Measurements from ENCODE around the gene HOXA5.

The HOXA5 gene

GRCh38 chr7:27172823-27173510 lies 29.5 kb upstream of the HOXA5 start (continued):
- TF ChIP-seq ZNF692 (tag by site-specific recombination; IDR thresholded peaks at IDR 0.05) (0 out of 2 replicates have a peak, but pooled peaks have one; percentile 32), ZNF600 (tag by site-specific recombination; IDR thresholded peaks at IDR 0.05) (no peak), KLF8 (tag by site-specific recombination; IDR thresholded peaks at IDR 0.05) (0 out of 2 replicates have a peak, but pooled peaks have one; percentile 40), ZNF391 (tag by site-specific recombination; IDR thresholded peaks at IDR 0.05; ENCODE audit: borderline replicate concordance, low read depth) (peak; percentile 31; the same call in 1 of the 2 replicates), OVOL3 (tag by site-specific recombination; IDR thresholded peaks at IDR 0.05) (0 out of 2 replicates have a peak, but pooled peaks have one; percentile 42), PRDM4 (tag by site-specific recombination; IDR thresholded peaks at IDR 0.05) (peak; percentile 79), ZNF174 (tag by site-specific recombination; IDR thresholded peaks at IDR 0.05) (no peak), WT1 (tag by site-specific recombination; IDR thresholded peaks at IDR 0.05) (peak; percentile 79), BCL11A (tag by site-specific recombination; IDR thresholded peaks at IDR 0.05; ENCODE audit: low read depth) (peak; percentile 78; the same call in 1 of the 2 replicates), KLF9 (tag by site-specific recombination; IDR thresholded peaks at IDR 0.05; ENCODE audit: low read depth) (0 out of 2 replicates have a peak, but pooled peaks have one; percentile 35), ZFHX2 (tag by site-specific recombination; conservative IDR thresholded peaks at IDR 0.05) (peak; percentile 87), MEIS1 (CRISPR knock-in tag; IDR thresholded peaks at IDR 0.05; ENCODE audit: borderline replicate concordance) (0 out of 2 replicates have a peak, but pooled peaks have one; percentile 11), ZNF394 (tag by site-specific recombination; IDR thresholded peaks at IDR 0.05; ENCODE audit: borderline replicate concordance) (peak; percentile 56), ZNF768 (tag by site-specific recombination; IDR thresholded peaks at IDR 0.05) (no peak), PBX3 (CRISPR knock-in tag; IDR thresholded peaks at IDR 0.05) (peak; percentile 47; the same call in 1 of the 2 replicates), ZNF658 (tag by site-specific recombination; IDR thresholded peaks at IDR 0.05) (no peak), ZNF561 (tag by site-specific recombination; IDR thresholded peaks at IDR 0.05; ENCODE audit: borderline replicate concordance) (peak; percentile 70; the same call in 1 of the 2 replicates), ZBTB8A (tag by site-specific recombination; IDR thresholded peaks at IDR 0.05) (peak; percentile 72)
- TF ChIP-seq, protein P1, sequence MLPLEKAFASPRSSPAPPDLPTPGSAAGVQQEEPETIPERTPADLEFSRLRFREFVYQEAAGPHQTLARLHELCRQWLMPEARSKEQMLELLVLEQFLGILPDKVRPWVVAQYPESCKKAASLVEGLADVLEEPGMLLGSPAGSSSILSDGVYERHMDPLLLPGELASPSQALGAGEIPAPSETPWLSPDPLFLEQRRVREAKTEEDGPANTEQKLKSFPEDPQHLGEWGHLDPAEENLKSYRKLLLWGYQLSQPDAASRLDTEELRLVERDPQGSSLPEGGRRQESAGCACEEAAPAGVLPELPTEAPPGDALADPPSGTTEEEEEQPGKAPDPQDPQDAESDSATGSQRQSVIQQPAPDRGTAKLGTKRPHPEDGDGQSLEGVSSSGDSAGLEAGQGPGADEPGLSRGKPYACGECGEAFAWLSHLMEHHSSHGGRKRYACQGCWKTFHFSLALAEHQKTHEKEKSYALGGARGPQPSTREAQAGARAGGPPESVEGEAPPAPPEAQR (tag by site-specific recombination; IDR thresholded peaks at IDR 0.05) = no peak
- TF ChIP-seq, protein P2, sequence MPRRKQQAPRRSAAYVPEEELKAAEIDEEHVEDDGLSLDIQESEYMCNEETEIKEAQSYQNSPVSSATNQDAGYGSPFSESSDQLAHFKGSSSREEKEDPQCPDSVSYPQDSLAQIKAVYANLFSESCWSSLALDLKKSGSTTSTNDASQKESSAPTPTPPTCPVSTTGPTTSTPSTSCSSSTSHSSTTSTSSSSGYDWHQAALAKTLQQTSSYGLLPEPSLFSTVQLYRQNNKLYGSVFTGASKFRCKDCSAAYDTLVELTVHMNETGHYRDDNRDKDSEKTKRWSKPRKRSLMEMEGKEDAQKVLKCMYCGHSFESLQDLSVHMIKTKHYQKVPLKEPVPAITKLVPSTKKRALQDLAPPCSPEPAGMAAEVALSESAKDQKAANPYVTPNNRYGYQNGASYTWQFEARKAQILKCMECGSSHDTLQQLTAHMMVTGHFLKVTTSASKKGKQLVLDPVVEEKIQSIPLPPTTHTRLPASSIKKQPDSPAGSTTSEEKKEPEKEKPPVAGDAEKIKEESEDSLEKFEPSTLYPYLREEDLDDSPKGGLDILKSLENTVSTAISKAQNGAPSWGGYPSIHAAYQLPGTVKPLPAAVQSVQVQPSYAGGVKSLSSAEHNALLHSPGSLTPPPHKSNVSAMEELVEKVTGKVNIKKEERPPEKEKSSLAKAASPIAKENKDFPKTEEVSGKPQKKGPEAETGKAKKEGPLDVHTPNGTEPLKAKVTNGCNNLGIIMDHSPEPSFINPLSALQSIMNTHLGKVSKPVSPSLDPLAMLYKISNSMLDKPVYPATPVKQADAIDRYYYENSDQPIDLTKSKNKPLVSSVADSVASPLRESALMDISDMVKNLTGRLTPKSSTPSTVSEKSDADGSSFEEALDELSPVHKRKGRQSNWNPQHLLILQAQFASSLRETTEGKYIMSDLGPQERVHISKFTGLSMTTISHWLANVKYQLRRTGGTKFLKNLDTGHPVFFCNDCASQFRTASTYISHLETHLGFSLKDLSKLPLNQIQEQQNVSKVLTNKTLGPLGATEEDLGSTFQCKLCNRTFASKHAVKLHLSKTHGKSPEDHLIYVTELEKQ (tag by site-specific recombination; IDR thresholded peaks at IDR 0.05; ENCODE audit: borderline replicate concordance) = peak; percentile 50; the same call in 1 of the 2 replicates
- TF ChIP-seq, protein P3, sequence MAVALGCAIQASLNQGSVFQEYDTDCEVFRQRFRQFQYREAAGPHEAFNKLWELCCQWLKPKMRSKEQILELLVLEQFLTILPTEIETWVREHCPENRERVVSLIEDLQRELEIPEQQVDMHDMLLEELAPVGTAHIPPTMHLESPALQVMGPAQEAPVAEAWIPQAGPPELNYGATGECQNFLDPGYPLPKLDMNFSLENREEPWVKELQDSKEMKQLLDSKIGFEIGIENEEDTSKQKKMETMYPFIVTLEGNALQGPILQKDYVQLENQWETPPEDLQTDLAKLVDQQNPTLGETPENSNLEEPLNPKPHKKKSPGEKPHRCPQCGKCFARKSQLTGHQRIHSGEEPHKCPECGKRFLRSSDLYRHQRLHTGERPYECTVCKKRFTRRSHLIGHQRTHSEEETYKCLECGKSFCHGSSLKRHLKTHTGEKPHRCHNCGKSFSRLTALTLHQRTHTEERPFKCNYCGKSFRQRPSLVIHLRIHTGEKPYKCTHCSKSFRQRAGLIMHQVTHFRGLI (tag by site-specific recombination; IDR thresholded peaks at IDR 0.05) = peak; percentile 46; the same call in 1 of the 2 replicates
- TF ChIP-seq, protein P4, sequence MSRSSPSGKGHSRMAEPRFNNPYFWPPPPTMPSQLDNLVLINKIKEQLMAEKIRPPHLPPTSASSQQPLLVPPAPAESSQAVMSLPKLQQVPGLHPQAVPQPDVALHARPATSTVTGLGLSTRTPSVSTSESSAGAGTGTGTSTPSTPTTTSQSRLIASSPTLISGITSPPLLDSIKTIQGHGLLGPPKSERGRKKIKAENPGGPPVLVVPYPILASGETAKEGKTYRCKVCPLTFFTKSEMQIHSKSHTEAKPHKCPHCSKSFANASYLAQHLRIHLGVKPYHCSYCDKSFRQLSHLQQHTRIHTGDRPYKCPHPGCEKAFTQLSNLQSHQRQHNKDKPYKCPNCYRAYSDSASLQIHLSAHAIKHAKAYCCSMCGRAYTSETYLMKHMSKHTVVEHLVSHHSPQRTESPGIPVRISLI (tag by site-specific recombination; IDR thresholded peaks at IDR 0.05) = peak; percentile 47; the same call in 1 of the 2 replicates
- TF ChIP-seq, protein P5, sequence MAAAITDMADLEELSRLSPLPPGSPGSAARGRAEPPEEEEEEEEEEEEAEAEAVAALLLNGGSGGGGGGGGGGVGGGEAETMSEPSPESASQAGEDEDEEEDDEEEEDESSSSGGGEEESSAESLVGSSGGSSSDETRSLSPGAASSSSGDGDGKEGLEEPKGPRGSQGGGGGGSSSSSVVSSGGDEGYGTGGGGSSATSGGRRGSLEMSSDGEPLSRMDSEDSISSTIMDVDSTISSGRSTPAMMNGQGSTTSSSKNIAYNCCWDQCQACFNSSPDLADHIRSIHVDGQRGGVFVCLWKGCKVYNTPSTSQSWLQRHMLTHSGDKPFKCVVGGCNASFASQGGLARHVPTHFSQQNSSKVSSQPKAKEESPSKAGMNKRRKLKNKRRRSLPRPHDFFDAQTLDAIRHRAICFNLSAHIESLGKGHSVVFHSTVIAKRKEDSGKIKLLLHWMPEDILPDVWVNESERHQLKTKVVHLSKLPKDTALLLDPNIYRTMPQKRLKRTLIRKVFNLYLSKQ (tag by site-specific recombination; IDR thresholded peaks at IDR 0.05; ENCODE audit: borderline replicate concordance) = no peak
